ENCODE results near the gene NANOGP8.

The NANOGP8 gene

DNA sequence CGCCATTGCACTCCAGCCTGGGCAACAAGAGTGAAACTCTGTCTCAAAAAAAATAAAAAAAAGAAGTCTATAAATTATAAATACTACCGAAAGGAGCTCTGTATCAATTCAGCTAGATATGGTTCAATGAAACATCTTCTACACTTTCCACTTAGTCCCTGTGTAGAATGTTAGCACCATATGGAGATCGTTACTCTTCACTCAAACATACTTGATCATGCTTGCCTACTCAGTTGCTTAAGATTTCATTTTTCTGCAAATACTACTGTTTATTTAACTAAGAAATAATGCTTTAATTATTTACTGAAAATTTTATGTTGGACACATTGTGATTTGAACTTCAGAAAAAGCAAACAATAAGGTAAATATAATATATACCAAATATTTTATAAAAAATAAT lies 17.1 kb upstream of the NANOGP8 start:
- DNase-seq (ENCODE audit: low spot score) = no peak
- TF ChIP-seq, protein P1, sequence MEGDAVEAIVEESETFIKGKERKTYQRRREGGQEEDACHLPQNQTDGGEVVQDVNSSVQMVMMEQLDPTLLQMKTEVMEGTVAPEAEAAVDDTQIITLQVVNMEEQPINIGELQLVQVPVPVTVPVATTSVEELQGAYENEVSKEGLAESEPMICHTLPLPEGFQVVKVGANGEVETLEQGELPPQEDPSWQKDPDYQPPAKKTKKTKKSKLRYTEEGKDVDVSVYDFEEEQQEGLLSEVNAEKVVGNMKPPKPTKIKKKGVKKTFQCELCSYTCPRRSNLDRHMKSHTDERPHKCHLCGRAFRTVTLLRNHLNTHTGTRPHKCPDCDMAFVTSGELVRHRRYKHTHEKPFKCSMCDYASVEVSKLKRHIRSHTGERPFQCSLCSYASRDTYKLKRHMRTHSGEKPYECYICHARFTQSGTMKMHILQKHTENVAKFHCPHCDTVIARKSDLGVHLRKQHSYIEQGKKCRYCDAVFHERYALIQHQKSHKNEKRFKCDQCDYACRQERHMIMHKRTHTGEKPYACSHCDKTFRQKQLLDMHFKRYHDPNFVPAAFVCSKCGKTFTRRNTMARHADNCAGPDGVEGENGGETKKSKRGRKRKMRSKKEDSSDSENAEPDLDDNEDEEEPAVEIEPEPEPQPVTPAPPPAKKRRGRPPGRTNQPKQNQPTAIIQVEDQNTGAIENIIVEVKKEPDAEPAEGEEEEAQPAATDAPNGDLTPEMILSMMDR (conservative IDR thresholded peaks at IDR 0.05; ENCODE audit: low read depth) = no peak
- ChIA-PET POLR2A (ENCODE audit: low non-redundant PET) (no interaction called here), CTCF (no interaction called here)
- no peak overlapping the region for H3K27ac ChIP-seq

DNA sequence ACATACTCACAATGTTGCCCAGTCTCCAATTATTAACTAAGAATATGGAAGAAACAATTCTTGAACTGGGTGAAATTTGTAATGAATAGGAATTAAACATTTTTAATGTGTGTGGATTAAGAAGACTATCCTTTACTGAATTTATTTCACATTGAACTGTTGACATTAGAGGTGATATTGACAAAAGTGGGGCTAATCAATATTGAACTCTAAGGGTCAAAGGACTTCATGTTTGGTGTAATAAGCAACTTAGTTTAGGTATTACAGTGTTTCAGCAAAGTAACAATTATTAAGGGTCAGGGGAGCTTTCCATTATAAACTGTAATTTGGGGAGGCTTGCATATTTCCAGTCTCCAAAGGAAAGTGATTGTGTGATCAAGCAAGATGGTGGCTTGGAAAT lies 16.2 kb upstream of the NANOGP8 start:
- TF ChIP-seq, protein P1 (conservative IDR thresholded peaks at IDR 0.05; ENCODE audit: low read depth) = no peak
- ChIA-PET CTCF (no interaction called here), POLR2A (ENCODE audit: low non-redundant PET) (no interaction called here)
- H3K27ac ChIP-seq = no peak overlapping the region
- no peak for DNase-seq (ENCODE audit: low spot score)

DNA sequence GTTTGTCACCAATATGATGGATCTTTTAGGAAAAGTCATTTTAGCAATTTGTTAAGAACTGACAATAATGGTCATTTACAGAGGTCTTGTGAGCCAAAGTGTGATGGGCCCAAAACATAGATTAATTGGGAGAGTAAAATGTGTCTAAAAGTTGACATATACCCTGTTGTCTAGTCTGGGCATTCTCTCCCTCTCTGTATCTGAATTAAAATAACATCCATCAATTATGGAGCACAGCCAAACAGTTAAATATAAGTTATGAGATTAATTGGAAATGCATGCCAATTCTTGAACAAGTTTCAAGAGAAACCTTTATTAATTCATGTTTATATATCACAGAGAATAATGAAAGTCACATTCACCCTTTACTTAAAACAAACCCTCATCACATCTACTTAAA lies 13.6 kb upstream of the NANOGP8 start:
- POLR2A ChIA-PET (ENCODE audit: low non-redundant PET) = no interaction called here
- no peak for DNase-seq (ENCODE audit: low spot score)
- CTCF ChIA-PET = no interaction called here
- H3K27ac ChIP-seq = no peak overlapping the region
- TF ChIP-seq, protein P1 (conservative IDR thresholded peaks at IDR 0.05; ENCODE audit: low read depth) = no peak

DNA sequence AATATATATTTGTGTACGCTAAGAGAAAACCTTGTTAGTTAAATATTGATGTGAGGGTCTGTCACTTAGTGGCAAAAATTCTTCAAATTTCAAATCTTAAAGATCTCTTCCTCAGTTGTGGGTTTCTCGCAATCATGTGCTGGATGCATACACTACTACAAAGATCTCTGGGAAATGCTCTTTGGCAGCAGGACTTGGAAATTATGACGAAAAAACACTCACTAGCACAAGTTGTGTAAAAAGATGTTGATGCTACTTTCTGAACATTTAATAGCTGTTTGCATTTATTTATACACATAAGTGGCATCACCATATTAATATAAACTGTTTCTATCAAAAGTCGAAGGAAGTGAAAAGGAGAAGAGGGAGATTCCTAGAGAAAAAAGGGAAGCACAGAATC lies 10.8 kb upstream of the NANOGP8 start:
- H3K27ac ChIP-seq = no peak overlapping the region
- ChIA-PET CTCF (no interaction called here), POLR2A (ENCODE audit: low non-redundant PET) (no interaction called here)
- DNase-seq (ENCODE audit: low spot score) = no peak
- TF ChIP-seq, protein P1 (conservative IDR thresholded peaks at IDR 0.05; ENCODE audit: low read depth) = no peak

DNA sequence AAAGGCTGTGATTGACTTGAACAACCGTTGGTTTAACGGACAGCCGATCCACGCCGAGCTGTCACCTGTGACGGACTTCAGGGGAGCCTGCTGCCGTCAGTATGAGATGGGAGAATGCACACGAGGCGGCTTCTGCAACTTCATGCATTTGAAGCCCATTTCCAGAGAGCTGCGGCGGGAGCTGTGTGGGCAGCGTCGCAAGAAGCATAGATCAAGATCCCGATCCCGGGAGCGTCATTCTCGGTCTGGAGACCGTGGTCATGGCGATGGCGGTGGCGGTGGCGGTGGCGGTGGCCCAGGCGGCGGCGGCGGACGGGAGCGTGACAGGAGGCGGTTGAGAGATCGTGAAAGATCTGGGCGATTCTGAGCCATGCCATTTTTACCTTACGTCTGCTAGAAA lies 7.8 kb upstream of the NANOGP8 start:
- DNase-seq (ENCODE audit: low spot score) = no peak
- CTCF ChIA-PET = no interaction called here
- TF ChIP-seq, protein P1 (conservative IDR thresholded peaks at IDR 0.05; ENCODE audit: low read depth) = no peak
- no peak overlapping the region for H3K27ac ChIP-seq
- POLR2A ChIA-PET (ENCODE audit: low non-redundant PET) = no interaction called here

DNA sequence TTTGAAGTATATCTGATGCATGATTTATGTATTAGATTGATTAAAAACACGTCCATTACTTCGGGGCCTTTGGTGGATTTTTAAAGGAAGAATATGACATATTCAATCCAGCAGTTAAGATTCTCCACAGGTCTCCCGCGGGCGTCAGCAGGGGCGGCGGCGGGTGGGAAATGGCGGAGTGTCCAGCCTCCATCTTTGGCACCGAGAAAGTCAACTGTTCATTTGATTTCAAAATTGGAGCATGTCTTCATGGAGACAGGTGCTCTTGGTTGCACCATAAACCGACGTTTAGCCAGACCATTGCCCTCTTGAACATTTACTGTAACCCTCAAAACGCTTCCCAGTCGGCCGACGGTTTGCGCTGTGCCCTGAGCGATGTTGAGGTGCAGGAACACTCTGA lies 7.2 kb upstream of the NANOGP8 start:
- TF ChIP-seq, protein P1 (conservative IDR thresholded peaks at IDR 0.05; ENCODE audit: low read depth) = no peak
- ChIA-PET CTCF (no interaction called here), POLR2A (ENCODE audit: low non-redundant PET) (no interaction called here)
- DNase-seq (ENCODE audit: low spot score) = no peak
- no peak overlapping the region for H3K27ac ChIP-seq

All from RWPE1 (cell line).